GM21619 (cell line): Measurements from ENCODE around the gene CPNE6.
"Not testable (repeated sequence)": the region's sequence is repeated elsewhere in the genome, so short reads cannot be mapped to it uniquely, and the experiment has no call there.

Experiments
- ATAC-seq: cut with Tn5 transposase; IDR thresholded peaks from one replicate; pipeline ENCODE4 v1.9.1; 2021; ENCODE audit not compliant: unreplicated experiment

Gene CPNE6

GRCh38 chr14:24071144-24071697 lies at the start of gene CPNE6:
Gene CPNE6 (plus strand): TSS chr14:24071562. CDS start chr14:24072937, 1,375 bp downstream.
- no peak for ATAC-seq

- not testable (repeated sequence) for ATAC-seq
Measured at GRCh38 chr14:24024939-24025418, 46.4 kb upstream of the CPNE6 start.

- not testable (repeated sequence) for ATAC-seq
Measured at GRCh38 chr14:24029687-24030086, 41.7 kb upstream of the CPNE6 start.

- ATAC-seq: not testable (repeated sequence)
Measured at GRCh38 chr14:24031331-24031730, 40.0 kb upstream of the CPNE6 start.

- no peak for ATAC-seq
Measured at GRCh38 chr14:24032727-24033418, 38.5 kb upstream of the CPNE6 start.

GRCh38 chr14:24035769-24036168 lies 35.6 kb upstream of the CPNE6 start:
- ATAC-seq: peak; percentile 3

GRCh38 chr14:24036169-24036962 lies 35.0 kb upstream of the CPNE6 start:
- ATAC-seq: peak; percentile 68

GRCh38 chr14:24036963-24037657 lies 34.3 kb upstream of the CPNE6 start:
- ATAC-seq: peak; percentile 15

GRCh38 chr14:24037658-24038037 lies 33.7 kb upstream of the CPNE6 start:
- no peak for ATAC-seq

GRCh38 chr14:24038686-24039085 lies 32.7 kb upstream of the CPNE6 start:
- no peak for ATAC-seq

- no peak for ATAC-seq
Measured at GRCh38 chr14:24040692-24041091, 30.7 kb upstream of the CPNE6 start.

- ATAC-seq: no peak
Measured at GRCh38 chr14:24042746-24043145, 28.6 kb upstream of the CPNE6 start.

- not testable (repeated sequence) for ATAC-seq
Measured at GRCh38 chr14:24049002-24049401, 22.4 kb upstream of the CPNE6 start.

- not testable (repeated sequence) for ATAC-seq
Measured at GRCh38 chr14:24050753-24051152, 20.6 kb upstream of the CPNE6 start.

- no peak for ATAC-seq
Measured at GRCh38 chr14:24051176-24051788, 20.1 kb upstream of the CPNE6 start.

- ATAC-seq: peak; percentile 75
Measured at GRCh38 chr14:24051789-24052655, 19.3 kb upstream of the CPNE6 start, which contains the start of gene CARMIL3. Gene CARMIL3 (plus strand): TSS chr14:24052009. CDS start chr14:24052154, 145 bp downstream.

- ATAC-seq: no peak
Measured at GRCh38 chr14:24052656-24053547, 18.5 kb upstream of the CPNE6 start.

- no peak for ATAC-seq
Measured at GRCh38 chr14:24053548-24054323, 17.6 kb upstream of the CPNE6 start.
